T-helper 17 cell (primary cell): Measurements from ENCODE around the gene KREMEN2. TPM values are rescaled to one million over a fixed set of nuclear protein-coding genes. Genes with fewer than 3 reads are reported as not detected.
"Not testable (repeated sequence)": the region's sequence is repeated elsewhere in the genome, so short reads cannot be mapped to it uniquely, and the experiment has no call there.

Experiments
- ATAC-seq: fragments of 150-1000 bp; cut with Tn5 transposase; 2 replicates; pipeline ENCODE4 v1.10.0; 2021; ENCODE audit warnings: mild to moderate bottlenecking, moderate library complexity
- DNase-seq, 3 donors: peaks; one replicate each; pipeline versions ENCODE4 v3.0.0 to v3.0.0-alpha.2; 2020 to 2021
- H3K9me3 ChIP-seq: one replicate; pipeline ENCODE4 v1.7.0; 2013; ENCODE audit warnings: low read length, mild to moderate bottlenecking; ENCODE audit not compliant: control insufficient read depth, poor library complexity, severe bottlenecking
- H3K27ac Mint-ChIP-seq: one replicate; pipeline ENCODE4 v1.8.0; 2022; ENCODE audit warnings: mild to moderate bottlenecking, moderate library complexity, mixed read lengths
- H3K27me3 Mint-ChIP-seq: one replicate; pipeline ENCODE4 v1.8.0; 2022; ENCODE audit warnings: mixed read lengths
- H3K36me3 Mint-ChIP-seq: one replicate; pipeline ENCODE4 v1.8.0; 2022; ENCODE audit warnings: low read depth, mixed read lengths
- H3K4me1 Mint-ChIP-seq: one replicate; pipeline ENCODE4 v1.8.0; 2022; ENCODE audit warnings: mild to moderate bottlenecking, mixed read lengths
- H3K4me3 Mint-ChIP-seq: one replicate; pipeline ENCODE4 v1.8.0; 2022; ENCODE audit warnings: mild to moderate bottlenecking, moderate library complexity, mixed read lengths
- total RNA-seq, 4 donors: library from RNA in 2 of 4; stranded (reverse) in 2 of 4; gene quantifications; one replicate each; pipeline ENCODE4 v1.2.3 and lab custom pipeline; 2022 to 2026

The KREMEN2 gene
- total RNA-seq, 2 donors from 2014 or later: not detected

DNA sequence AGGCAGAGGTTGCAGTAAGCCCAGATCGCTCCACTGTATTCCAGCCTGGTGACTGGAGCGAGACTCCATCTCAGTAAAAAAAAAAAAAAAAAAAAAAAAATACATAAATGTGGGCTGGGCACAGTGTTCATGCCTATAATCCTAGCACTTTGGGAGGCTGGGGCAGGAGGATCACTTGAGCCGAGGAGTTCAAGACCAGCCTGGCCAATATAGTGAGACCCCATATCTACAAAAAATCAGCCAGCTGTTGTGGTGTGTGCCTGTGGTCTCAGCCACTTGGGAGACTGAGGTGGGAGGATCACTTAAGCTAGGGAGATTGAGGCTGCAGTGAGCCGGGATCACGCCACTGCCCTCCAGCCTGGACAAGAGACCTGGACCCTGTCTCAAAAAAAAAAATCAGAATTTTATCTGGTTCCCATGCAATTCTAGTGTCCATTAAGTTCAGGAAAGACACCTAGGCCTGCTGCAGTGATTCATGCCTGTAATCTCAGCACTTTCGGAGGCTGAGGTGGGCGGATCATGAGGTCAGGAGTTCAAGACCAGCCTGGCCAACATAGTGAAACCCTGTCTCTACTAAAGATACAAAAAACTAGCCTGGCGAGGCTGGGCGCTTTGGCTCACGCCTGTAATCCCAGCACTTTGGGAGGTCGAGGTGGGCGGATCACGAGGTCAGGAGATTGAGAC lies 32.7 kb upstream of the KREMEN2 start:
- not testable (repeated sequence) for H3K27me3 Mint-ChIP-seq, DNase-seq, H3K9me3 ChIP-seq, ATAC-seq, H3K36me3 Mint-ChIP-seq, H3K4me3 Mint-ChIP-seq, H3K27ac Mint-ChIP-seq
- peaks cover 15% of the 10 kb centered on the region for H3K4me1 Mint-ChIP-seq

DNA sequence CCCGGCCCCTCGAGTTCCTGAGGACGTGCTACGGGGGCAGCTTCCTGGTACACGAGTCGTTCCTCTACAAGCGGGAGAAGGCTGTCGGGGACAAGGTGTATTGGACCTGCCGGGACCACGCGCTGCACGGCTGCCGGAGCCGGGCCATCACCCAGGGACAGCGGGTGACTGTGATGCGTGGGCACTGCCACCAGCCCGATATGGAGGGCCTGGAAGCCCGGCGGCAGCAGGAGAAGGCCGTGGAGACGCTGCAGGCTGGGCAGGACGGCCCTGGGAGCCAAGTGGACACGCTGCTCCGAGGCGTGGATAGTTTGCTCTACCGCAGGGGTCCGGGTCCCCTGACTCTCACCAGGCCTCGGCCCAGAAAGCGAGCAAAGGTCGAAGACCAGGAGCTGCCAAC lies 30.9 kb upstream of the KREMEN2 start:
- Mint-ChIP-seq H3K36me3 (peaks cover 6% of the 10 kb centered on the region), H3K27ac (no peak overlapping the region), H3K27me3 (no peaks in the 10 kb centered on the region), H3K4me1 (peaks cover 5% of the 10 kb centered on the region), H3K4me3 (no peak overlapping the region)
- no peaks in the 10 kb centered on the region for H3K9me3 ChIP-seq
- ATAC-seq (no peak), DNase-seq (no peak)

DNA sequence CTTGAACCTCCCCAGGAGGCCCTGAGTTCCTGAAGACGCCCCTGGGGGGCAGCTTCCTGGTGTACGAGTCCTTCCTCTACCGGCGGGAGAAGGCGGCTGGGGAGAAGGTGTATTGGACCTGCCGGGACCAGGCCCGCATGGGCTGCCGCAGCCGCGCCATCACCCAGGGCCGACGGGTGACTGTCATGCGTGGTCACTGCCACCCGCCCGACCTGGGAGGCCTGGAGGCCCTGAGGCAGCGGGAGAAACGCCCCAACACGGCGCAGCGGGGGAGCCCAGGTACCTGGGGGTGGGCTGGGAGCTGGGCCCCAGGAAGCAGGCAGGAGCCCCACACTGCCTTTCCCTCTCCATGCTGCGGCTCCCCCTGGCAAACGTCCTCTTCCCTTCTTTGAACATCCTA lies 30.4 kb upstream of the KREMEN2 start:
- no peak for ATAC-seq

DNA sequence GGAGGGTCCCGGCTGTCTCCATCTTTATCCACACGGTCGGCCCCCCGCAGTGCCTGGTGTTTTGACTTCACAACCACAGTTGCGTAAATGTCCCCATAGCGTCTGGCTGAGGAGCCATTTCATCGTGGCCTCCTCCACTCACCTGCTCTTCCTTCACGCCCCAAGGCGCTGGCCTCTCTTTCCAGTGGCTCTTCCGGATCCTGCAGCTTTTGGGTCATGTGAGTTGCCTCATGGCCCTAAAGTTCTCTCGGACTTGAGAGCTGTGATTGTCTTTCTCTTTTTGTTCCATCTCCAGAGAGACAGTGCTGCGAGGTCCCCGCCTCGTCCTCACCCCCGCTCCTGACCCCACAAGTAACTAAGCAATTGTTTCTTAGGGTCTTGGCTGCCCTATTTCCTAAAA lies 29.6 kb upstream of the KREMEN2 start:
- no peaks in the 10 kb centered on the region for H3K9me3 ChIP-seq
- no peaks in the 10 kb centered on the region for H3K27me3 Mint-ChIP-seq
- H3K36me3 Mint-ChIP-seq: peaks cover 6% of the 10 kb centered on the region
- no peak overlapping the region for H3K4me3 Mint-ChIP-seq
- ATAC-seq: no peak
- H3K4me1 Mint-ChIP-seq: peaks cover 5% of the 10 kb centered on the region
- no peak for DNase-seq
- no peak overlapping the region for H3K27ac Mint-ChIP-seq

More for the DNA sequence above, 30.4 kb upstream of the KREMEN2 start:
- H3K4me3 Mint-ChIP-seq: no peak overlapping the region
- no peaks in the 10 kb centered on the region for H3K27me3 Mint-ChIP-seq
- peaks cover 6% of the 10 kb centered on the region for H3K36me3 Mint-ChIP-seq
- DNase-seq: no peak
- no peak overlapping the region for H3K27ac Mint-ChIP-seq
- peaks cover 5% of the 10 kb centered on the region for H3K4me1 Mint-ChIP-seq
- no peaks in the 10 kb centered on the region for H3K9me3 ChIP-seq

DNA sequence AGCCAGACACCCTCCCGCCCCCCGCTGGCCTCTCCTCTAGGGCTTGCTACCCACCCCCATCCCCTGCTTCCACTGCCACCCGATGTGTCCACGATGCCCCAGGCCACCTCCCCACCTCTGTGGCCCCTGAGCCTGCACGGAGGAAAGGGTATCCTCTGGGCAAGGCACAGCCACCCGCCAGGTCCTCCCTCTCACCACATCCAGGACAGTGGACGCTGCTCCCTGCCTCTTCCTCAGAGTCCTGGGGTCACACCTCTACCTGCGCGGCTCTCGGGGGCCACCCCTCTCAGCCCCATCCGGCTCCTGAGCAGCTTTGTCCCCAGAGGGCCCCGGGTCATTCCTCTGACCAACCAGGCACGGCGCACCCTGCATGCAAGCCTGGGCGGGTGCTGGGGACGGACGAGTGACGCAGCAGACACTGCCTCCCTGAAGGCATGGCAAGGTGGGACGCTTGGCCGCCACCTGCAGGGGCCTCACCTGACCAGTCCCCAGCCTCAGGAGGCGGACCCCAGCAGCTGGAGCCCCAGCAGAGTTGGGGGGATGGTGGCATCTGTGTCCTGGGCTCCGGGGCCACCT lies 27.6 kb upstream of the KREMEN2 start:
- no peak overlapping the region for H3K27ac Mint-ChIP-seq
- ATAC-seq (no peak), DNase-seq (no peak)
- no peaks in the 10 kb centered on the region for H3K9me3 ChIP-seq
- H3K4me1 Mint-ChIP-seq: peaks cover 5% of the 10 kb centered on the region
- no peaks in the 10 kb centered on the region for H3K27me3 Mint-ChIP-seq
- H3K36me3 Mint-ChIP-seq: peaks cover 6% of the 10 kb centered on the region
- H3K4me3 Mint-ChIP-seq: no peak overlapping the region

DNA sequence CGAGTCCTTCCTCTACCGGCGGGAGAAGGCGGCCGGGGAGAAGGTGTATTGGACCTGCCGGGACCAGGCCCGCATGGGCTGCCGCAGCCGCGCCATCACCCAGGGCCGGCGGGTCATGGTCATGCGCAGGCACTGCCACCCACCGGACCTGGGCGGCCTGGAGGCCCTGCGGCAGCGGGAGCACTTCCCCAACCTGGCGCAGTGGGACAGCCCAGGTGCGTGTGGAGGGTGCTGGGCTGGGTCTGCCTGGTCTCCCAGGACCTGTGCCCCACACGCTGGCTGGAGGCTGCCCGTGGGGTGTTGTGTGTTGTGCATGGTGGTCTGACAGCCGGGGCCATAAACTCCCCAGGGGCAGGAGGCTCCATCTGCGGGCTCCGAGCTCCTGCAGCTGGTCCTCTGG lies 26.9 kb upstream of the KREMEN2 start:
- no peaks in the 10 kb centered on the region for H3K27me3 Mint-ChIP-seq
- H3K4me3 Mint-ChIP-seq: no peak overlapping the region
- DNase-seq: no peak
- H3K36me3 Mint-ChIP-seq: peaks cover 6% of the 10 kb centered on the region
- H3K27ac Mint-ChIP-seq: no peak overlapping the region
- peaks cover 5% of the 10 kb centered on the region for H3K4me1 Mint-ChIP-seq
- ATAC-seq: no peak
- H3K9me3 ChIP-seq: no peaks in the 10 kb centered on the region

DNA sequence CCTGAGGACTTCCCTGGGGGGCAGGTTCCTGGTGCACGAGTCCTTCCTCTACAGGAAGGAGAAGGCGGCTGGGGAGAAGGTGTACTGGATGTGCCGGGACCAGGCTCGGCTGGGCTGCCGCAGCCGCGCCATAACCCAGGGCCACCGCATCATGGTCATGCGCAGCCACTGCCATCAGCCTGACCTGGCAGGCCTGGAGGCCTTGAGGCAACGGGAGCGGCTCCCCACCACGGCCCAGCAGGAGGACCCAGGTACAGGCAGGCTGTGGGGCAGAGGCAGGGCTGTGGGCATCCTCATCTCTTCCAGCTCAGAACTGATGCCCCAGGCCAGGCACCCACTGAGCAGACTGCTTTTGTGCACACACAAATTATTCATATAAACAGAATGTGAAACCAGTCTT lies 25.9 kb upstream of the KREMEN2 start:
- Mint-ChIP-seq H3K36me3 (peaks cover 8% of the 10 kb centered on the region), H3K27ac (no peak overlapping the region), H3K27me3 (no peaks in the 10 kb centered on the region), H3K4me1 (peaks cover 5% of the 10 kb centered on the region), H3K4me3 (no peak overlapping the region)
- no peak for DNase-seq
- no peak for ATAC-seq
- H3K9me3 ChIP-seq: no peaks in the 10 kb centered on the region

DNA sequence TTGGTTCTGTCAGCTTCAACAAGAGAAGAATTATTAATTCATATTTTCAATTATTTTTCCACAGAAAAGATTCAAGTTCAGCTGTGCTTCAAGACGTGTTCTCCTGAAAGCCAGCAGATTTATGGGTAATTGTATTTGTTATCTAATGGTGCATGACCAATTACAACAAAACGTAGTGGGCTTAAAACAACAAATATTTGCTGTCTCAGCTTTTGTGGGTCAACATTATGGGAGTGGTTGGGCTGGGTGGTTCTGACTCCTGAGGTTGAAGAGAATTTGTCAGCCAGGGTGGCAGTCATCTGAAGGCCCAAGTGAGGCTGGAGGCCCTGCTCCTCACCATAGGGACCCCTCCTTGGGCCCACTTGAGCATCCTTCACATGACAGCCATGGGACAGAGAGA lies 24.1 kb upstream of the KREMEN2 start:
- DNase-seq: no peak
- H3K9me3 ChIP-seq: no peaks in the 10 kb centered on the region
- Mint-ChIP-seq H3K27me3 (no peaks in the 10 kb centered on the region), H3K4me1 (no peaks in the 10 kb centered on the region), H3K4me3 (peak overlapping the region; percentile 45), H3K27ac (no peak overlapping the region), H3K36me3 (peaks cover 5% of the 10 kb centered on the region)
- ATAC-seq: no peak

DNA sequence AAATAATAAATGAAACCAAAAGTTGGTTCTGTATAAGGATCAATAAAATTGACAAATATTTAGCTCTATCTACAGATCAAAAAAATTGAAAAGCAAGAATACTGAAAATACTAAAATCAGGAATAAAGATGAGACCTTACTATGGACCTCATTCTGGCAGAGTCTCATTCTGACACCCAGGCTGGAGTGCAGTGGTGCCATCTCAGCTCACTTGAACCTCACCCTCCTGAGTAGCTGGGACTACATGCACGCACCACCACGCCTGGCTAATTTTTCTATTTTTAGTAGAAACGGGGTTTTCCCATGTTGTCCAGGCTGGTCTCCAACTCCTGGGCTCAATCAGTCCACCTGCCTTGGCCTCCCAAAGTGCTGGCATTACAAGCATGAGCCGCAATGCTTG lies 22.0 kb upstream of the KREMEN2 start:
- no peak for DNase-seq
- Mint-ChIP-seq H3K27ac (no peak overlapping the region), H3K36me3 (peaks cover 3% of the 10 kb centered on the region)

DNA sequence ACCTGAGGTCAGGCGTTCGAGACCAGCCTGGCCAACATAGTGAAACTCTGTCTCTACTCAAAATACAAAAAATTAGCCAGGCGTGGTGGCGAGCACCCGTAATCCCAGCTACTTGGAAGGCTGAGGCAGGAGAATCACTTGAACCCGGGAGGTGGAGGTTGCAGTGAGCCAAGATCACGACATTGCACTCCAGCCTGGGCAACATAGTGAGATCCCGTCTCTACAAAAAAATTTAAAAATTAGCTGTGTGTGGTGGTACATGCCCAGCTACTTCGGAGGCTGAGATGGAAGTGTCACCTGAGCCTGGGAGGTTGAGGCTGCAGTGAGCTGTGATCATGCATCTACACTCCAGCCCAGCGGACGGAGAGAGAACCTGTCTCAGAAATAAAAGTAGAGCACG lies 20.4 kb upstream of the KREMEN2 start:
- peak overlapping the region; percentile 7 for H3K4me3 Mint-ChIP-seq
- not testable (repeated sequence) for H3K36me3 Mint-ChIP-seq, H3K4me1 Mint-ChIP-seq, H3K27ac Mint-ChIP-seq, H3K9me3 ChIP-seq, H3K27me3 Mint-ChIP-seq, ATAC-seq, DNase-seq

More for the DNA sequence above, 22.0 kb upstream of the KREMEN2 start:
- Mint-ChIP-seq H3K27me3 (no peaks in the 10 kb centered on the region), H3K4me3 (no peak overlapping the region), H3K4me1 (no peaks in the 10 kb centered on the region)
- H3K9me3 ChIP-seq: no peaks in the 10 kb centered on the region
- no peak for ATAC-seq

DNA sequence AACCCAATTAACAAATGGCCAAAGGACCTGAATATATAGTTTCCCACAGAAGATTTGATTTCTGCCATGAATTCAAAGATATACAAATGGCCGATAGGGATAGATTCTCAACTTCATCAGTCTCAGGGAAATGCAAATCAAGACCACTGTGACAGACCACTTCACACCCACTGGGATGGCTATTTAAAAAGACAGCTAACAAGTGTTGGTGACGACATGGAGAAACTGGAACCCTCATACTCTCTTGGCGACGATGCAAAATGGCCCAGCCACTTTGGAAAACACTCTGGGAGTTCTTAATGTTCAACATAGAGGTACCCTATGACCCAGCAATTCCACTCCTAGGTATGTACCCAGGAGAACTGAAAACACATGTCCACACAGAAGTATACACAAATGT lies 17.4 kb upstream of the KREMEN2 start:
- no peaks in the 10 kb centered on the region for H3K9me3 ChIP-seq
- Mint-ChIP-seq H3K27me3 (no peaks in the 10 kb centered on the region), H3K36me3 (peaks cover 5% of the 10 kb centered on the region), H3K4me1 (peaks cover 2% of the 10 kb centered on the region), H3K4me3 (no peak overlapping the region), H3K27ac (no peak overlapping the region)
- ATAC-seq (no peak), DNase-seq (no peak)

DNA sequence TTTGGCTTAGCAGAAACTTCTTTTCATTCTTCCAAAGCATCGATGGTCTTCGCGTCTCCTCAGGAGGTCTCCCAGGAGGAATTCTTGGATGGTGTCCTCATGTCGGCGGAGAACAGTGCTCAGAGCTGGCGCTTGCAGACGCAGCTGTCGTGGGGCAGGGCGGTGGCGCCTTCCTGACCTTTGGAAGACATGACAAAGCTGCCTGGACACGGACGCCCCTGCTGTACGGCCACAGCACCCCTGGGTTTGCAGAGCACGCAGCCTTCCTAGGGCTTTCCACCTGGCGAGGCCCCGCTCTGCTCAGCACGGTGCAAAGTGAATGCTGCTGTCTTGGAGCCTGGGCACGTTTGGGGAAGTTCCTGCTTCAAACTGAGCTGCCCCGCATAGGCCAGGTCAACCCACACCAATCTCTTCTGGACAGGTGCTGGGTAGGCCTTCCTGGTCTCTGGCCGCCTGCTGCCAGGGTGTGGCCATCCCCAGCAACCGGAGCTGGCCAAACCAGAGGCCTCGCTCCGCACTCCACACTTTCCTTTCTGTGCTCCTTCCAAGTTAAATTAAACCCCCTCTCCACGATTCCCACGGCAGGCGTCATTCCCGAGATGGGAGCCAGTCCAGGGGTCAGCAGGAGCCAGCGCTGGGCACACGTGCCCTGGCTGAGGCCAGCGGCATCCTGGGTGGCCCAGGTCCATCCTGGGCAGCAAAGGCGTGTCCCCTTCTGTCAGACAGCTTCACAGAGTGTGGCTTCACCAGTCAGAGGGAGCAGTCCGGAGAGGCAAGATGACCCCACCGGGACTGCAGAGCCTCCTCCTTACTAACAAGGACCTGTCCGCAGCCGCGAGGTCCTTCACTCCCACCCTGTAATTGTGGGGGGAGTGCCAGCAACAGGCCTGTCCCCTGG lies 15.0 kb upstream of the KREMEN2 start:
- DNase-seq (no peak), ATAC-seq (no peak)
- Mint-ChIP-seq H3K27me3 (no peaks in the 10 kb centered on the region), H3K4me3 (no peak overlapping the region), H3K27ac (no peak overlapping the region), H3K4me1 (peaks cover 2% of the 10 kb centered on the region), H3K36me3 (peaks cover 2% of the 10 kb centered on the region)
- no peaks in the 10 kb centered on the region for H3K9me3 ChIP-seq

DNA sequence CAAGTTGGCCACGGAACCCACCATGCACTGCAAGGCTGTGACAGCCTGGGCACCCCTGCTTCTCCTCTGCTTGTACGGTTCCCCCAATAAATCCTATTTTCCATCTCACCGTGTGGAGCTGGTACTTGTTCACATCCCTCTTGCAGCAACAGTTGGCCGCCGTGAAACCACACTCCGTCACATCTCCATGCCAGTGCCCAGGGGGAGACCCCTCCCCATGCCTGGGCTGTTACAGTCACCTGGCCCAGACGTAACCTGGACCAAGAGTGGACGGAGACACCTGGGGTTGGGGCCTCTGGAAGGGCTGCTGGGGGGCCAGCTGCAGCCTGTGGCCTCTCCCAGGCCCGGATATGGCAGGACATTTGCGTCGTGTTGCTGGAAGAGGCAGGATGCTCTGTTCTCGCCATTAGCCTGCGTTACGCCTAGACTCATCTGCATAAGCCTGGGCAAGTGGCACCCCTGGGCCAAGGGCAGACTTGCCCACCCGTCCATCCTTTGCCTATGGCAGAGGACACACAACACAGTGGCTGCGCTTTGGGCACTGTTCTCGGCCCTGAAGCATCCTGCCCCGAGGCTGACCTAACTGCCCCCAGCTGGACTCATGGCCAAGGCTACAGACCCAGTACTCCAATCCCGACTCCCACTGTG lies 14.2 kb upstream of the KREMEN2 start:
- Mint-ChIP-seq H3K36me3 (peaks cover 2% of the 10 kb centered on the region), H3K4me3 (no peak overlapping the region), H3K4me1 (peaks cover 2% of the 10 kb centered on the region), H3K27me3 (no peaks in the 10 kb centered on the region), H3K27ac (no peak overlapping the region)
- H3K9me3 ChIP-seq: no peaks in the 10 kb centered on the region
- DNase-seq (no peak), ATAC-seq (no peak)
